Measurements from ENCODE around the gene MRPL21.

- TF ChIP-seq CTCF (conservative IDR thresholded peaks at IDR 0.05; ENCODE audit: low read length), result no peak
- TF ChIP-seq EZH2phosphoT487 (IDR thresholded peaks at IDR 0.05; ENCODE audit: borderline replicate concordance, low read depth, low read length), result no peak
Measured at GRCh38 chr11:68933605-68934320, 30.1 kb upstream of the MRPL21 start.
